T1000 (cell line): Measurements from ENCODE around the gene OR10H1.
"Not testable (repeated sequence)": the region's sequence is repeated elsewhere in the genome, so short reads cannot be mapped to it uniquely, and the experiment has no call there.

Experiments
- DNase-seq: peaks from one replicate; lab custom pipeline; 2025; ENCODE audit warnings: mixed read lengths; lab: John Stamatoyannopoulos, UW

Gene OR10H1

GRCh38 chr19:15815306-15815705 lies at the start of gene OR10H1:
Gene OR10H1, minus strand, starts transcription at chr19:15815664. Its CDS starts 7,627 bp downstream, at chr19:15808037.
- DNase-seq, result no peak

- DNase-seq, result no peak
Observed at GRCh38 chr19:15864824-15865223, 49.4 kb upstream of the OR10H1 start.

GRCh38 chr19:15863272-15863671 lies 47.8 kb upstream of the OR10H1 start:
- DNase-seq, result no peak

- DNase-seq, result no peak
Observed at GRCh38 chr19:15862444-15862843, 47.0 kb upstream of the OR10H1 start.

GRCh38 chr19:15860522-15860921 lies 45.1 kb upstream of the OR10H1 start:
- DNase-seq, result no peak

GRCh38 chr19:15859187-15859586 lies 43.7 kb upstream of the OR10H1 start:
- no peak for DNase-seq

GRCh38 chr19:15850385-15850784 lies 34.9 kb upstream of the OR10H1 start:
- DNase-seq, result no peak

- DNase-seq, result no peak
Observed at GRCh38 chr19:15846923-15847322, 31.5 kb upstream of the OR10H1 start.

GRCh38 chr19:15843894-15844222 lies 28.4 kb upstream of the OR10H1 start:
- DNase-seq, result not testable (repeated sequence)

GRCh38 chr19:15843203-15843893 lies 27.9 kb upstream of the OR10H1 start:
- DNase-seq, result no peak

GRCh38 chr19:15841875-15842569 lies 26.6 kb upstream of the OR10H1 start:
- DNase-seq, result no peak

GRCh38 chr19:15840833-15841232 lies 25.4 kb upstream of the OR10H1 start:
- DNase-seq, result no peak

- not testable (repeated sequence) for DNase-seq
Observed at GRCh38 chr19:15839888-15840287, 24.4 kb upstream of the OR10H1 start.

- no peak for DNase-seq
Observed at GRCh38 chr19:15838351-15838750, 22.9 kb upstream of the OR10H1 start.

- DNase-seq, result no peak
Observed at GRCh38 chr19:15837221-15837731, 21.8 kb upstream of the OR10H1 start.

GRCh38 chr19:15836330-15837220 lies 21.1 kb upstream of the OR10H1 start:
- peak; percentile 75 for DNase-seq

- DNase-seq, result not testable (repeated sequence)
Observed at GRCh38 chr19:15835565-15836329, 20.3 kb upstream of the OR10H1 start.

- not testable (repeated sequence) for DNase-seq
Observed at GRCh38 chr19:15834232-15834631, 18.8 kb upstream of the OR10H1 start.

- DNase-seq, result no peak
Observed at GRCh38 chr19:15831626-15832025, 16.2 kb upstream of the OR10H1 start.

- no peak for DNase-seq
Observed at GRCh38 chr19:15829786-15830185, 14.3 kb upstream of the OR10H1 start.

- DNase-seq, result no peak
Observed at GRCh38 chr19:15829306-15829698, 13.8 kb upstream of the OR10H1 start.
